IMR-90 (cell line): ENCODE results near the gene MXD4. TPM values are rescaled to one million over a fixed set of nuclear protein-coding genes. Genes with fewer than 3 reads are reported as not detected.

Experiments used
- ATAC-seq: fragments of 200-7000 bp; cut with Tn5 transposase; 2 replicates; pipeline ENCODE4 v1.9.1; 2020; ENCODE audit warnings: low read depth, mild to moderate bottlenecking, moderate library complexity
- BruUV-seq: library from RNA; stranded (reverse); fragments of 400-500 nt; replicated peaks from 2 replicates; lab custom pipeline; 2021; lab: Mats Ljungman, UMichigan
- CTCF ChIA-PET: fragments of 300-600 bp; formaldehyde crosslinking; extraction: SDS; loops from one replicate; lab custom pipeline; 2021; ENCODE audit warnings: antibody characterized with exemption; lab: Yijun Ruan, JAX
- POLR2A ChIA-PET: fragments of 300-600 bp; sonication (Branson Sonifier 250); formaldehyde crosslinking; loops from one replicate; lab custom pipeline; 2022; ENCODE audit warnings: antibody characterized with exemption; ENCODE audit not compliant: unreplicated experiment; lab: Charles Lee
- DNase-seq: peaks from one replicate; pipeline ENCODE4 v3.0.0; 2013
- H2AFZ ChIP-seq: replicated peaks from 2 replicates; pipeline ENCODE3; 2013; ENCODE audit warnings: low read length, mild to moderate bottlenecking; ENCODE audit not compliant: poor library complexity
- H2AK5ac ChIP-seq: 2 replicates; pipeline ENCODE4 v1.6.1; 2013; ENCODE audit warnings: low read depth, low read length, inconsistent platforms
- H2AK9ac ChIP-seq: replicated peaks from 2 replicates; pipeline ENCODE3; 2013; ENCODE audit warnings: mild to moderate bottlenecking, low read depth, low read length, moderate library complexity; ENCODE audit not compliant: poor library complexity
- H2BK120ac ChIP-seq: 2 replicates; pipeline ENCODE4 v1.6.1; 2013; ENCODE audit warnings: low read depth, low read length, inconsistent platforms
- H2BK15ac ChIP-seq: 3 replicates; pipeline ENCODE4 v1.6.1; 2013; ENCODE audit warnings: low read depth, low read length, inconsistent platforms
- H2BK20ac ChIP-seq: 2 replicates; pipeline ENCODE4 v1.6.1; 2013; ENCODE audit warnings: low read depth, mild to moderate bottlenecking, inconsistent platforms, low read length, moderate library complexity
- H2BK5ac ChIP-seq: 2 replicates; pipeline ENCODE4 v1.6.1; 2013; ENCODE audit warnings: mild to moderate bottlenecking, low read depth, low read length, inconsistent platforms; ENCODE audit not compliant: poor library complexity, severe bottlenecking
- H3K14ac ChIP-seq: replicated peaks from 2 replicates; pipeline ENCODE4 v1.6.1; 2013; ENCODE audit warnings: low read depth, low read length, inconsistent platforms
- H3K18ac ChIP-seq: 2 replicates; pipeline ENCODE4 v1.6.1; 2013; ENCODE audit warnings: low read depth, low read length, control low read depth
- H3K23ac ChIP-seq: 2 replicates; pipeline ENCODE4 v1.6.1; 2013; ENCODE audit warnings: low read depth, low read length, inconsistent platforms
- H3K27ac ChIP-seq: 2 replicates; pipeline ENCODE4 v1.5.1; 2013; ENCODE audit warnings: mild to moderate bottlenecking, control low read depth, low read length; ENCODE audit not compliant: insufficient read depth
- H3K27me3 ChIP-seq: 2 replicates; pipeline ENCODE4 v1.6.1; 2013; ENCODE audit warnings: low read length; ENCODE audit not compliant: control insufficient read depth, insufficient read depth
- H3K36me3 ChIP-seq: 2 replicates; pipeline ENCODE4 v1.6.1; 2013; ENCODE audit warnings: low read length, mixed read lengths; ENCODE audit not compliant: control insufficient read depth, insufficient read depth
- H3K4ac ChIP-seq: 2 replicates; pipeline ENCODE4 v1.6.1; 2013; ENCODE audit warnings: low read depth, low read length, inconsistent platforms
- H3K4me1 ChIP-seq: 2 replicates; pipeline ENCODE4 v1.6.1; 2013; ENCODE audit warnings: low read length, mixed read lengths; ENCODE audit not compliant: control insufficient read depth, insufficient read depth
- H3K4me2 ChIP-seq: 2 replicates; pipeline ENCODE4 v1.6.1; 2013; ENCODE audit warnings: low read depth, mild to moderate bottlenecking, control low read depth, low read length, moderate library complexity
- H3K4me3 ChIP-seq: 2 replicates; pipeline ENCODE4 v1.5.1; 2013; ENCODE audit warnings: low read depth, mild to moderate bottlenecking, control low read depth, low read length, moderate library complexity; ENCODE audit not compliant: insufficient read depth
- H3K56ac ChIP-seq: 2 replicates; pipeline ENCODE4 v1.6.1; 2013; ENCODE audit warnings: low read length, inconsistent platforms; ENCODE audit not compliant: insufficient read depth; ENCODE audit errors: extremely low read depth
- H3K79me1 ChIP-seq, 2 experiments: 2 replicates each; pipeline ENCODE4 v1.6.1; 2013; ENCODE audit warnings: low read length in 2 of 2, inconsistent platforms in 1 of 2, low read depth in 1 of 2
- H3K9ac ChIP-seq: 2 replicates; pipeline ENCODE4 v1.6.1; 2013; ENCODE audit warnings: low read depth, low read length, control low read depth
- H3K9me1 ChIP-seq: 2 replicates; pipeline ENCODE4 v1.6.1; 2013; ENCODE audit warnings: low read length, inconsistent platforms; ENCODE audit not compliant: insufficient read depth
- H3K9me3 ChIP-seq: 2 replicates; pipeline ENCODE4 v1.6.1; 2013; ENCODE audit warnings: low read length; ENCODE audit not compliant: control insufficient read depth, insufficient read depth
- H4K20me1 ChIP-seq: 2 replicates; pipeline ENCODE4 v1.6.1; 2013; ENCODE audit warnings: low read length, inconsistent platforms; ENCODE audit not compliant: insufficient read depth
- H4K5ac ChIP-seq: 2 replicates; pipeline ENCODE4 v1.6.1; 2013; ENCODE audit warnings: mild to moderate bottlenecking, low read depth, low read length, control low read depth
- H4K8ac ChIP-seq, 2 experiments: 2 replicates each; pipeline ENCODE4 v1.6.1; 2013; ENCODE audit warnings: low read depth in 2 of 2, low read length in 2 of 2, control low read depth in 1 of 2, inconsistent platforms in 1 of 2
- H4K91ac ChIP-seq: 2 replicates; pipeline ENCODE4 v1.6.1; 2013; ENCODE audit warnings: low read depth, low read length, inconsistent platforms; ENCODE audit not compliant: insufficient read depth
- BHLHE40 ChIP-seq: fragments of 150-350 bp; IDR thresholded peaks from 2 replicates; pipeline ENCODE4 v1.6.1; 2016; ENCODE audit warnings: mild to moderate bottlenecking, low read depth, low read length
- MXI1 ChIP-seq: IDR thresholded peaks from 2 replicates; pipeline ENCODE4 v1.6.1; 2012; ENCODE audit warnings: low read depth, mild to moderate bottlenecking, low read length, moderate library complexity, borderline replicate concordance
- RAD21 ChIP-seq: IDR thresholded peaks from 2 replicates; pipeline ENCODE4 v1.6.1; 2012; ENCODE audit warnings: low read length, improper control_type of control experiment
- SMC3 ChIP-seq: fragments of 150-350 bp; IDR thresholded peaks from 2 replicates; pipeline ENCODE4 v1.6.1; 2016; ENCODE audit warnings: low read depth, mild to moderate bottlenecking, antibody characterized with exemption, low read length, moderate library complexity
- whole genome bisulfite sequencing, 2 experiments: methylation state at CpG; one replicate each; pipeline versions ENCODE4 v1.1.5 to v1.1.7; 2013; ENCODE audit warnings: missing lambda C conversion rate in 2 of 2; ENCODE audit not compliant: insufficient read length in 1 of 2; ENCODE audit errors: extremely low coverage in 2 of 2; 5-methylcytosine and 5-hydroxymethylcytosine counted together
- dilution Hi-C: fragments of 300-500 bp; cut with HindIII; formaldehyde crosslinking; loops from one replicate; pipeline ENCODE4 v1.14.3; 2018; ENCODE audit warnings: low sequenced_read_pairs; ENCODE audit not compliant: unreplicated experiment
- in situ Hi-C: fragments of 300-500 bp; cut with MboI; formaldehyde crosslinking; loops from 3 replicates; pipeline ENCODE4 v1.14.3; 2019; ENCODE audit warnings: low sequenced_read_pairs, inconsistent platforms, mixed read lengths
- intact Hi-C: fragments of 100-400 bp; cut with micrococcal nuclease; formaldehyde crosslinking; loops from 2 replicates; pipeline ENCODE4 v1.10.0; 2022
- polyA plus RNA-seq, 3 experiments: library from polyadenylated mRNA; depleted of rRNA; stranded (reverse); fragments of >200 nt; gene quantifications; 2 replicates each; pipeline ENCODE4 v1.2.3, GENCODE V29; 2012; ENCODE audit warnings: low replicate concordance in 1 of 3
- total RNA-seq: library from RNA; depleted of rRNA; stranded (reverse); fragments of >200 nt; gene quantifications from 2 replicates; pipeline ENCODE4 v1.2.3, GENCODE V29; 2012
- TF ChIP-seq, protein P1 (sequence below): conservative IDR thresholded peaks from 2 replicates; pipeline ENCODE4 v1.5.1; 2012; ENCODE audit warnings: mild to moderate bottlenecking, low read depth, low read length, improper control_type of control experiment

Gene MXD4
- total and polyA plus RNA-seq, 2 of the 4 experiments (the other 2 are of a cell fraction): 22.8 to 54.4 TPM

DNA sequence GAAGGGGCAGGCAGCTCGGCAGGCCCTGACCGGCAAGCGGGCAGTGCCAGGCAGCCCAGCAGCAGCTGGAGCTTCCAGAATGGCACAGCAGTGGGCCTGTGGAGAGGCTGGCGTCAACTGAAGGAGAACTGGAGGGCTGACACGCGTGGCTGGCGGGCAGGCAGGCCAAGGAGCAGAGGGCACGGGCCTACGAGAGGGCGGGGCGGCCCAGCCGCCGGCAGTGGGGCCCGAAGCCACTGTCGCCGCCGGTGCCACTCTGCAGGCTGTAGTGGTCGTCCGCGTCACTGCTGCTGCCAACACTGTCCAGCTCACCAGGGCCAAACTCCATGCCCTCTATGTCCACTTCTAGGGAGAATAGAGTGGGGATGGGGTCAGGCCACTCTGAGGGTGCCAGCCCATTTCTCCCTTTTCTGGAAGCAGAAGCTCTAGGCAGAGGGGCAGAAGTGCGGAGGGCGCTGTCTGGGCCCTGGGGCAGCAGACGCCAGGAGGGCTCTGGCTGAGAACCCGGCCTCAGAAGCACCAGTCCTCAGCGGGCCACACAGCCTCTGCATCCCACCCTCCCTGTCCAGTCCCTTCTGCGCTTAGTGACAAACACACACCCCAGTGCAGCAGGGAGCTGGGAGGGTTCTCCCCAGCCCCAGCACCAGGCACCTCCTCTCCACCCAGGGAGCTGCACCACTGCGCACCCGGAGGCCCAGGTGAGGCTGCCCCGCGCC, 11.4 kb downstream of the MXD4 start:
- Histone ChIP-seq H3K14ac (no peak overlapping the region), H3K4me2 (no peak overlapping the region), H3K36me3 (peaks cover 62% of the 10 kb centered on the region), H2BK20ac (no peak overlapping the region), H2AK9ac (no peak overlapping the region), H2AK5ac (no peak overlapping the region), H4K91ac (no peak overlapping the region), H3K23ac (no peak overlapping the region), H3K27ac (no peak overlapping the region), H4K20me1 (peaks cover 40% of the 10 kb centered on the region), H3K9ac (no peak overlapping the region), H4K8ac (no peak overlapping the region), H3K9me1 (0 out of 2 replicates have a peak, but pooled peaks cover 3% of the 10 kb centered on the region), H2BK5ac (no peak overlapping the region), H4K5ac (no peak overlapping the region), H3K4ac (no peak overlapping the region), H3K4me3 (no peak overlapping the region), H2AFZ (no peak overlapping the region), H3K79me1 (peaks cover 7 to 28% of the 10 kb centered on the region in 2 experiments; a peak in 3 of 4 replicates), H3K18ac (no peak overlapping the region), H2BK15ac (no peak overlapping the region), H3K4me1 (no peaks in the 10 kb centered on the region), H3K9me3 (no peaks in the 10 kb centered on the region), H3K56ac (no peak overlapping the region), H3K27me3 (no peaks in the 10 kb centered on the region), H2BK120ac (no peak overlapping the region)
- TF ChIP-seq MXI1 (no peak), SMC3 (no peak), BHLHE40 (no peak), RAD21 (no peak)
- TF ChIP-seq, protein P1, sequence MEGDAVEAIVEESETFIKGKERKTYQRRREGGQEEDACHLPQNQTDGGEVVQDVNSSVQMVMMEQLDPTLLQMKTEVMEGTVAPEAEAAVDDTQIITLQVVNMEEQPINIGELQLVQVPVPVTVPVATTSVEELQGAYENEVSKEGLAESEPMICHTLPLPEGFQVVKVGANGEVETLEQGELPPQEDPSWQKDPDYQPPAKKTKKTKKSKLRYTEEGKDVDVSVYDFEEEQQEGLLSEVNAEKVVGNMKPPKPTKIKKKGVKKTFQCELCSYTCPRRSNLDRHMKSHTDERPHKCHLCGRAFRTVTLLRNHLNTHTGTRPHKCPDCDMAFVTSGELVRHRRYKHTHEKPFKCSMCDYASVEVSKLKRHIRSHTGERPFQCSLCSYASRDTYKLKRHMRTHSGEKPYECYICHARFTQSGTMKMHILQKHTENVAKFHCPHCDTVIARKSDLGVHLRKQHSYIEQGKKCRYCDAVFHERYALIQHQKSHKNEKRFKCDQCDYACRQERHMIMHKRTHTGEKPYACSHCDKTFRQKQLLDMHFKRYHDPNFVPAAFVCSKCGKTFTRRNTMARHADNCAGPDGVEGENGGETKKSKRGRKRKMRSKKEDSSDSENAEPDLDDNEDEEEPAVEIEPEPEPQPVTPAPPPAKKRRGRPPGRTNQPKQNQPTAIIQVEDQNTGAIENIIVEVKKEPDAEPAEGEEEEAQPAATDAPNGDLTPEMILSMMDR: no peak
- intact Hi-C loops (no loop called here), in situ Hi-C loops (no loop called here), dilution Hi-C loops (no loop called here)
- CTCF ChIA-PET: no interaction called here
- no peak for ATAC-seq
- no TSS peak for BruUV-seq
- no peak for DNase-seq
- POLR2A ChIA-PET: no interaction called here
- 100% methylated on average over 1 of the region's 30 CpGs; no CpG with 5 or more reads in 1 of the 2 experiments for WGBS, 2 experiments
